HG02623 (cell line): ENCODE measurements around the gene OR6V1.

Source experiments
- ATAC-seq: cut with Tn5 transposase; IDR thresholded peaks from one replicate; pipeline ENCODE4 v1.9.1; 2021; ENCODE audit warnings: moderate library complexity; ENCODE audit not compliant: unreplicated experiment

Gene OR6V1

GRCh38 chr7:143052041-143052440, at the start of gene OR6V1:
TSS of gene OR6V1 (plus strand) at chr7:143052341. CDS start at chr7:143052341, 0 bp downstream.
- no peak for ATAC-seq

GRCh38 chr7:143002898-143003297, 49.2 kb upstream of the OR6V1 start:
- ATAC-seq = no peak

- no peak for ATAC-seq
Observed at GRCh38 chr7:143003393-143004051, 48.6 kb upstream of the OR6V1 start.

- no peak for ATAC-seq
Observed at GRCh38 chr7:143005632-143006260, 46.4 kb upstream of the OR6V1 start.

- peak; percentile 93 for ATAC-seq
Observed at GRCh38 chr7:143008007-143008901, 43.9 kb upstream of the OR6V1 start.

- ATAC-seq = no peak
Observed at GRCh38 chr7:143012001-143012400, 40.1 kb upstream of the OR6V1 start.

- no peak for ATAC-seq
Observed at GRCh38 chr7:143012409-143012808, 39.7 kb upstream of the OR6V1 start.

GRCh38 chr7:143013473-143013872, 38.7 kb upstream of the OR6V1 start:
- no peak for ATAC-seq

- no peak for ATAC-seq
Observed at GRCh38 chr7:143013893-143014292, 38.2 kb upstream of the OR6V1 start.

GRCh38 chr7:143015084-143015483, 37.1 kb upstream of the OR6V1 start:
- ATAC-seq = peak; percentile 89

GRCh38 chr7:143015926-143016490, 36.1 kb upstream of the OR6V1 start:
- ATAC-seq = no peak

GRCh38 chr7:143016996-143017395, 35.1 kb upstream of the OR6V1 start:
- no peak for ATAC-seq

GRCh38 chr7:143018931-143019330, 33.2 kb upstream of the OR6V1 start:
- ATAC-seq = no peak

GRCh38 chr7:143023047-143023446, 29.1 kb upstream of the OR6V1 start:
- no peak for ATAC-seq

- ATAC-seq = no peak
Observed at GRCh38 chr7:143025371-143025770, 26.8 kb upstream of the OR6V1 start.

- ATAC-seq = no peak
Observed at GRCh38 chr7:143027032-143027431, 25.1 kb upstream of the OR6V1 start, which contains the start of gene OR9A2. TSS of gene OR9A2 (minus strand) at chr7:143027132. CDS start at chr7:143027132, 0 bp downstream.

- no peak for ATAC-seq
Observed at GRCh38 chr7:143027683-143028082, 24.5 kb upstream of the OR6V1 start.

- ATAC-seq = no peak
Observed at GRCh38 chr7:143038635-143039034, 13.5 kb upstream of the OR6V1 start.

- ATAC-seq = no peak
Observed at GRCh38 chr7:143040209-143040715, 11.9 kb upstream of the OR6V1 start.

- no peak for ATAC-seq
Observed at GRCh38 chr7:143041346-143041745, 10.8 kb upstream of the OR6V1 start.

GRCh38 chr7:143042159-143042789, 9.9 kb upstream of the OR6V1 start:
- no peak for ATAC-seq
